Right ventricle myocardium inferior (tissue), 1 donor: ENCODE data around the gene VGLL4. TPM values are rescaled to one million over a fixed set of nuclear protein-coding genes. Genes with fewer than 3 reads are reported as not detected.

Experiments
- ATAC-seq: fragments of 200-7000 bp; cut with Tn5 transposase; one replicate; pipeline ENCODE4 v1.9.1; 2020; ENCODE audit warnings: mild to moderate bottlenecking, moderate library complexity
- DNase-seq: peaks from one replicate; pipeline ENCODE4 v3.0.0; 2021; ENCODE audit errors: missing footprints
- intact Hi-C: fragments of 100-400 bp; cut with DNase I; formaldehyde crosslinking; loops from one replicate; pipeline ENCODE4 v1.11.0; 2022
- total RNA-seq: library from RNA; stranded (reverse); fragmentation: NEBNext Ultra II Directional; extraction: Animal tissue kit (Norgen Biotek cat#: 25700); gene quantifications from one replicate; pipeline ENCODE4 v1.2.1, GENCODE V29; 2021
- donor health status: DM: no; HTN: yes; CAD: no; lungs with severe emphysema.

The VGLL4 gene
- total RNA-seq, 1 donor from 2014 or later = 26.8 TPM

- intact Hi-C loops = no loop called here
- DNase-seq (no peak), ATAC-seq (peak; percentile 17)
These were observed 30.4 kb downstream of the VGLL4 start for GRCh38 chr3:11613319-11613718.

DNA sequence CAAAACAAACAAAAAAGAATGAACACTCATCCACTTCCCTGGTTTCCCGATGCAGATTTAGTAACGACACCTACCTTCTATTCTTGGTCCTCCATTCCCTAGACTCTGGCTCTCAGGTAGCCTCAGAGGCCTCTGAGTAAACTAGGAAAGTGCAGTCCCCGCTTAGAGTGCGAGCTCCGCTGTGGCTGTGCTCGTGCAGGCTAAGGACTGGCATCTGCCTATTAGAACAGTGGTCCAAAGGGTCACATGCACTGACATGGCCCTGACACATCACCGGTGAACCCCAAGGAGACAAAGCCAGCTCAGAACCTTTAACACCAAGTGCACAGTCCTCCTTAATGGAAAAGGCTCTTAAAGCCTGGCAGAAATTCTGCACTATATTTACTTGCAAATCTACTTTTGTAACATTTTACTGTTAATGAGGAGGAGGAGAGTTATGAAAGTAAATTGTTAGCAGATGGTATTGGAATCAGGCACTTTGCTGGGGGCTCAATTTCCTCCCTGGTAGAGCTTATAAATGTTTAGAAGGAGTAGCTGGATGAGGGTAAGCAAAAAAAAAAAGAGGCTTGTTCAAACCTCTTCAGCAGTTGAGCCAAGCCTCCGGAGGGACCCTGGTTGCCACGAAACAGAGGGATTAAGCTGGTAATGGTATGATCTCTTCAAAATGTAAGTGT, 31.1 kb downstream of the VGLL4 start:
- DNase-seq = no peak
- no peak for ATAC-seq
- intact Hi-C loops = no loop called here

GRCh38 chr3:11611341-11611799, 32.3 kb downstream of the VGLL4 start:
- intact Hi-C loops = no loop called here
- ATAC-seq = no peak
- DNase-seq = no peak

DNA sequence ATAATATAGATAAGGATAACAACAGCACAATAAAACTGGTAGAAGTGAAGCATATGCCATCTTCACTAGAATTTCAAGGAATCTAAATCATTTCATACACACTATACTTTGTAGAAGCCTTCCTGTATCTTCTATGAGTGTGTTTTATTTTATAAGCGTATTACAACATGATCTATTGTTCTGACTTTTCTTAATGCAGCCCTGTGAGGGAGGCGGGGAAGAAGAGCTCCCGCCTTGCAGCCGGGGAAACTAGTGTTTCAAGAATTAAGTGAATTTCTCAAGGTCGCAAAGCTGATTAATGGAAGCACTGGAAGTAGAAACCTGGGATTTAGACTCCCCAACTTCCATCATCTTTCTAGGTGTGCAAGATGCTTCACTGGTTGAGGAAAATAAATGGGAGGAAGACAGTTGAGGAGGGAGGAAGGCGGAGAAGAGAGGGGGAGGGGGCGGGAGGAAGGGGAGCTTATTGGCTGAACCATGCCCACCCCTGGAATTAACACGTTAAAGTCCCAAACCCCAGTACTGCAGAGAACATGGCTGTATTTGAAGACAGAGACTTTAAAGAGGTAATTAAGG, 32.9 kb downstream of the VGLL4 start:
- intact Hi-C loops = no loop called here
- ATAC-seq (no peak), DNase-seq (no peak)

DNA sequence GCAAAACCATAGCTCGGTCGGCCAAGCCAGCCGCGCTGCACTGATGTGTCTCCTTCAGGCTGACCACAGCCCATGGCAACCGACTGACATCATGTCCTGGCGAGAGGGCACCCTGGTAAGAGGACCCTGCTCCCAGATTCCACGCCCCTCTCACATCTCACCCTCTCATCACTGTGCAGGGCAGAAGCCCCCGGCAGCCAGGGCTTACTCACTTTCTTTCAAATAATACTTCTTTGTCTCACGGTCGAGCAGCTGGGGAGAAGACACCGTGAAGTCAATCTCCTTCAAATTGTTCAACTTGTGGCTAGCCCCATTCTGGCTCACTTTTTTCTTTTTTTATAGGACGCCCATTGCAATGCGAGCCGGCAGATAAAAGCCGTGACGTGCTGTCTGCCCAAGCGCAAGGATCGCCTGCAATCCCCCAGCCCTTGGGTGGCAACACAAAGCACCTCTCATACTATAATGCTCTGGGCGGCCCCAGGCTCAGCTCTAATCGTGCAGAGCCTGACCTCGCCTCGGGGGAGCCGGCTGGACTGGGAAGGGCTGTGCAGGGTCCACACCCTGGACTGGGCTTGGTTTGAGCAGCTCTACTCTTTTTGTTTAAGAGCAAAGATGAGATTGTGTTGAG, 33.6 kb downstream of the VGLL4 start:
- DNase-seq (peak; percentile 70), ATAC-seq (peak; percentile 59)
- intact Hi-C loops = no loop called here

- DNase-seq = no peak
- no peak for ATAC-seq
- intact Hi-C loops = no loop called here
These were observed 34.2 kb downstream of the VGLL4 start for GRCh38 chr3:11609481-11609880.

DNA sequence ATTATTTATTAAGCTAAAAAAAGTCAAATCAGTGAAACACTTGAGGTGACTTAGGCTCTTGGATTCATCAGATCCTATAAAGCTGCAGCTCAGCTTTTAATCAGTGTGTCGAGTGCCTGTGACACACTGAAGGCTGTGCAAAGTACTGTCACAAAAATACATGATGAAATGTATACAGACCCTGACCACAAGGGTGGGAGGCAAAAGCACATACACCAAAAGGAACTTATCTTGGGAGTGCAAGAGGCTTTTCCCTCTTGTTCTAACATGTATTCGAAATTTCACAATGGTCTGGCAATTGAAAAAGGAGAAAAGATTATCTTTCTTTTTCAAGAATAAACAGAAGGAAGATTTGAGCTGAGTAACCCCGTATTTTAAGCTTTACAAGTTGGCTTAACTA, 35.9 kb downstream of the VGLL4 start:
- ATAC-seq = no peak
- intact Hi-C loops = no loop called here
- DNase-seq = no peak

DNA sequence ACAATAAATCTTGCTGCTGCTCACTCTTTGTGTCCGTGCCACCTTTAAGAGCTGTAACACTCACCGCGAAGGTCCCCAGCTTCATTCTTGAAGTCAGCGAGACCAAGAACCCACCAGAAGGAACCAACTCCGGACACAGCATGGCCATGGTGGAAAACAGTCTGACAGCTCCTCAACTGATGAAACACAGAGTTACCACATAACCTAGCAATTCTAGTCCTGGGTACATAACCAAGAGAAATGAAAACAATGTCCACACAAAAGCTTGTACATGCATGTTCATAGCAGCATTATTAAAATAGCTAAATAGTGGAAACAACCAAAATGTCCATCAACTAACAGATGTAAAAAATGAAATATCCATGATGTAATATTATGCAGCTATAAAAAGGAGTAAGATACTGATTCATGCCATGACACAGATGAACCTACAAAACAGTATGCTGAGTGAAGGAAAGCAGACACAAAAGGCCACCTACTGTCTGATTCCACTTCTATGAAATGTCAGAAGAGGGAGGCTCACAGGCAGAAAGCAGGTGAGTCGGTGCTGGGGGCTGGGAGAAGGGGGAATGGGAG, 36.8 kb downstream of the VGLL4 start:
- intact Hi-C loops = no loop called here
- no peak for DNase-seq
- no peak for ATAC-seq

- no peak for DNase-seq
- intact Hi-C loops = no loop called here
- ATAC-seq = no peak
These were observed 37.5 kb downstream of the VGLL4 start for GRCh38 chr3:11606090-11606784.

- DNase-seq = no peak
- ATAC-seq = no peak
- intact Hi-C loops = no loop called here
These were observed 38.3 kb downstream of the VGLL4 start for GRCh38 chr3:11605398-11605797.

- intact Hi-C loops = loop anchor here (5.0 kb wide), 1 partner anchor 38 kb away; the partner anchor contains the start of gene VGLL4
These were observed 39.4 kb downstream of the VGLL4 start for GRCh38 chr3:11604139-11604892.

DNA sequence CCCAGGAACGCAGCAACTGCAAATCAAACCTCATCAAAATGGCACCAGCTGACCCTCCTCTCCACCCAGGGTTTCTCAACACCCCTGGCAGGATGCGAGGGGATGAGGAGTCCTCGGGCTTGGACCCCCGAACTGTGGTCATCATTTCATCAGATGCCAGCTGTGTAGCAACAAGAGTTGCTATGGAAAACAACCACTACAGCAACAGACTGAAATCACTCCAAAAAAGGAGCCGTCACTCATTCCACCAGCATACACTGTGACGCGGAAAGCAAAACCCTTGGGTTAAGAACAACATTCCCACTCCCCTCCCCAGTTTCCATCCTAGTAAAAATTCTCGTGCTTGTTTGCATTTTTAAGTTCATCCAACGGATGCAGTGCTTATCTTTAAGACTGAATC, 40.1 kb downstream of the VGLL4 start:
- intact Hi-C loops = loop anchor here (5.0 kb wide), 1 partner anchor 39 kb away; the partner anchor contains the start of gene VGLL4
- ATAC-seq (peak; percentile 42), DNase-seq (no peak)

More at GRCh38 chr3:11604139-11604892, 39.4 kb downstream of the VGLL4 start:
- DNase-seq (no peak), ATAC-seq (no peak)

DNA sequence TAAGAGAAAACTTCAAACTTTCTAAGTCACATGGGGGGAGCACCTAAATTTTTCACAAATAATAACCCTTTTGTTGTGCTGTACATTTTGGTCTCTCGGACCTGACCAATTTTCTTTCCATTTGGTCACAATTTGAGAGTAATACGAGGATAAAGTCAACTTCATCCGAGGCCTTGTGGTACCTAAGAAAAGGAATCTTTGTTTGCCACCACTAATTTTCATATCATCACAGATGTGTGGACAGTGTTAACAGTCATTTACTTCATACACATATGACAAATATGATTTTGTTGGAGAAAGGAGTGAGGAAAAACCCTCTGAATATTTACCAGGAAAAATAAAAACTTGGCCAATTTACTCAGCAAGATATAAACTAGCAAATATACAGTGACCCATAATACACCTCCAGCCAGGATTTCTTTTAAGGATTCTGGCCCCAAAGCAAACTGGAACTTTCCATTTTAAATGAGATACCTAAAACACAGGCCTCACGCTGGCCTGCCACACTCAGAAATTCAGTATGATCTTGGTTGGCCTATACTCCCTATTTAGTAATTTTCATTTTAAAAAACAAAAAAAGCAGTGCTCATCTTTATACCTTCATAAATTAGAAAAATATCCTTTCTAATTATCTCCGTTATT, 40.7 kb downstream of the VGLL4 start:
- intact Hi-C loops = loop anchor here (5.0 kb wide), 1 partner anchor 39 kb away; the partner anchor contains the start of gene VGLL4
- ATAC-seq (no peak), DNase-seq (no peak)

- intact Hi-C loops = loop anchor here (5.0 kb wide), 1 partner anchor 40 kb away; the partner anchor contains the start of gene VGLL4
- no peak for ATAC-seq
- no peak for DNase-seq
These were observed 41.4 kb downstream of the VGLL4 start for GRCh38 chr3:11602239-11602840.

DNA sequence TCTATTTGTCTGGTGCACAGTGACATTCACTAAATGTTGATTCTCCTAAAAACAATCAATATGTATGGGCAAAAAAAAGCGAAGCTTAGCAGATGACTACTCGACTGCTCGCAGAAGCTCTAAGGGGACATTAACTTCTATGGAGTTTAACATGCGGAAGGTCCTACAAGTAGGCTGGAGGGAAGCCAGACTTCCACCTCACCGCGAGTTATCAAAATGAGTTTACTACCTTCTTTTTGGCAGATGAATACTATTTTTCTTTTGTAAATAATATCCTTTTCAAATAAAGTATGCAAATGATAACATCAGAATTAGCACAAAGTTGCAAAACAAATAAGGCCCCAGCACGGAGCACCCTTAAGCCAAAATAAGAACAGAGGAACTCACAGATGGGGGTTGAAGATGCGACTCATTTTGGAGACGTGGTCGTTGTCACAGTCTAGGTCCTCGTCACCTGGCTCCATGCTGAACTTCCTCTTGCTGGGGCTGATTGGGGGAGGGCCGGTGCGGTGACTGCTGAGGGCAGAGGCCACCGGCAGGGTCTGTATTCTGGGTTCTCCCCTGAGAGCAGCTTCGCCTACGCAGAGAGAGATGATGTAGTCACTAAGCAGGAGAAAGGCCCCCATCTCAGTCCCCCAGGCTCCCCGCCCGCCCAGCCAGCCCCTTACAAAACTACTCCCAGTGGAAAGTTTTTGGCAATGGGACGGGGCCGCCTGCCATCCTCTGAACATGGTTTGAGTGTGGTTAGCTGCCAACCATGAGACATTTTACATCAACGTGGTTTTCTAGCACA, 42.1 kb downstream of the VGLL4 start:
- intact Hi-C loops = loop anchor here (5.0 kb wide), 1 partner anchor 41 kb away; the partner anchor contains the start of gene VGLL4
- ATAC-seq = peak; percentile 48
- peak; percentile 76 for DNase-seq

DNA sequence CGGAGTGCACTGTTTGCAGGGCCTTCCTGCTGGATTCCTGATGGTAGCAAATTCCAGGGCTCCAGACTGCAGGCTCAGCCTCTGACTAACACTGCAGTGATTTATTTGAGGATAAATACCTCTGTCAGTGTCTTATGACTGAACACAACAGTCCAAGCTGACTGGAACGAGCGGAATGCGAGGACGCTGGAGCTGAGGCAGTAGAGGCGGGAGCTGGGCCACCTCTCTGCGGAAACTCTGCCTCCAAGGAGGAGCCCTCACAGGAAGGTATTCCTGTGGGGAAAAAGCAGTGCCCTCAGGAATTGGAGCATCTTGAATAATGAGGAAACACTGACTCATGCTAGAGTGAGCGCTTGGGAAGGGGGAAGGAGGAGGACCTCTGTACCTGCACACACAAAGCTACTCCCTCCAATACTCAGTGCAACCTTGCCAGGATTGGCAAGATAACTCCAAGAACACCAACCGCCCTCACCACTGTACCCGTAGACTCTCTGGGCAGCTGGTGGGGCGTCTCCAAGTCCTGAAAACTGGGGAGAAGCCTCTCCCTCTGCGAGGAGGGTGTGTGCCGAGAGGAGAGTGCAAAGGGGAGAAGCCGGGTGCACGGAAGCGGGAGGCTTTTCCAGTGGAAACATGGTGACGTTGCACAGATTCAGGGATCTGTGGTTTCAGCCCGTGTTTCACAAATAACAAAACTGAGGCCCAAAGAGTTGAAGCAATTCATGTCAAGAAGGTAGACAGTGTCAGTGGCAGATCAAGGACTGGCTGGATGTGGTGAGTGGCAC, 43.0 kb downstream of the VGLL4 start:
- intact Hi-C loops = loop anchor here (5.0 kb wide), 1 partner anchor 42 kb away; the partner anchor contains the start of gene VGLL4
- peak; percentile 73 for DNase-seq
- ATAC-seq = peak; percentile 84
